Muscle of leg (tissue), 11 donors: ENCODE results near the gene TTC27. TPM values are rescaled to one million over a fixed set of nuclear protein-coding genes. Genes with fewer than 3 reads are reported as not detected.
"Not testable (repeated sequence)": the region's sequence is repeated elsewhere in the genome, so short reads cannot be mapped to it uniquely, and the experiment has no call there.

Source experiments
- DNase-seq: peaks from one replicate; pipeline ENCODE4 v3.0.0; 2013
- H3K27ac ChIP-seq: one replicate; pipeline ENCODE4 v1.5.1; 2013; ENCODE audit warnings: mild to moderate bottlenecking, low read length, control low read depth
- H3K27me3 ChIP-seq: one replicate; pipeline ENCODE4 v1.6.1; 2013; ENCODE audit warnings: low read length; ENCODE audit not compliant: control insufficient read depth, insufficient read depth
- H3K36me3 ChIP-seq: one replicate; pipeline ENCODE4 v1.6.1; 2013; ENCODE audit warnings: low read length; ENCODE audit not compliant: control insufficient read depth, insufficient read depth
- H3K4me1 ChIP-seq: one replicate; pipeline ENCODE4 v1.6.1; 2013; ENCODE audit warnings: low read length; ENCODE audit not compliant: control insufficient read depth, insufficient read depth
- H3K4me3 ChIP-seq: one replicate; pipeline ENCODE4 v1.5.1; 2013; ENCODE audit warnings: low read length, control low read depth
- H3K9me3 ChIP-seq: replicated peaks from 2 replicates; pipeline ENCODE4 v1.6.1; 2013; ENCODE audit warnings: low read depth, low read length; ENCODE audit not compliant: control insufficient read depth
- WGBS: methylation state at CpG from one replicate; pipeline ENCODE4 v1.1.5; 2013; ENCODE audit warnings: missing lambda C conversion rate; ENCODE audit not compliant: insufficient coverage; 5-methylcytosine and 5-hydroxymethylcytosine counted together
- polyA plus RNA-seq, 8 donors: library from polyadenylated mRNA; unstranded; fragments of 120-200 nt; gene quantifications; one replicate each; pipeline versions ENCODE4 v1.2.1 to v1.2.3, GENCODE V29; 2013; ENCODE audit warnings: inconsistent platforms in 1 of 8, low replicate concordance in 1 of 8; ENCODE audit not compliant: insufficient read length in 8 of 8, insufficient read depth in 1 of 8
- total RNA-seq: library from RNA; stranded (reverse); fragments of 120-200 nt; gene quantifications from one replicate; pipeline ENCODE4 v1.2.4, GENCODE V29; 2013

The TTC27 gene
- total and polyA plus RNA-seq, 9 donors: 13.0 to 21.8 (median 16.3) TPM

- no peaks in the 10 kb centered on the region for H3K36me3 ChIP-seq
- H3K4me1 ChIP-seq: peaks cover 2% of the 10 kb centered on the region
- H3K27ac ChIP-seq: no peak overlapping the region
- H3K9me3 ChIP-seq: no peaks in the 10 kb centered on the region
- no peaks in the 10 kb centered on the region for H3K27me3 ChIP-seq
- DNase-seq: peak; percentile 73
- no peak overlapping the region for H3K4me3 ChIP-seq
Observed at GRCh38 chr2:32746669-32747068, 118.8 kb downstream of the TTC27 start.

GRCh38 chr2:32748158-32748557 lies 120.3 kb downstream of the TTC27 start:
- Histone ChIP-seq H3K27me3 (no peaks in the 10 kb centered on the region), H3K4me1 (no peaks in the 10 kb centered on the region), H3K4me3 (no peak overlapping the region), H3K36me3 (no peaks in the 10 kb centered on the region), H3K27ac (no peak overlapping the region), H3K9me3 (no peaks in the 10 kb centered on the region)
- no peak for DNase-seq
- no CpG with 5 or more reads among the region's 1 CpG for whole genome bisulfite sequencing

GRCh38 chr2:32750880-32751279 lies 123.0 kb downstream of the TTC27 start:
- Histone ChIP-seq H3K36me3 (no peaks in the 10 kb centered on the region), H3K9me3 (no peaks in the 10 kb centered on the region), H3K4me1 (no peaks in the 10 kb centered on the region), H3K27ac (no peak overlapping the region), H3K27me3 (no peaks in the 10 kb centered on the region), H3K4me3 (no peak overlapping the region)
- no peak for DNase-seq

- peak; percentile 56 for DNase-seq
- Histone ChIP-seq H3K4me1 (no peaks in the 10 kb centered on the region), H3K4me3 (no peak overlapping the region), H3K9me3 (no peaks in the 10 kb centered on the region), H3K27ac (no peak overlapping the region), H3K36me3 (no peaks in the 10 kb centered on the region), H3K27me3 (no peaks in the 10 kb centered on the region)
- WGBS: no CpG with 5 or more reads among the region's 2 CpGs
Observed at GRCh38 chr2:32752205-32752604, 124.4 kb downstream of the TTC27 start.

- Histone ChIP-seq H3K27ac (no peak overlapping the region), H3K9me3 (no peaks in the 10 kb centered on the region), H3K36me3 (no peaks in the 10 kb centered on the region), H3K4me1 (no peaks in the 10 kb centered on the region), H3K4me3 (no peak overlapping the region), H3K27me3 (no peaks in the 10 kb centered on the region)
- WGBS: 100% methylated on average over 3 of the region's 5 CpGs
- no peak for DNase-seq
Observed at GRCh38 chr2:32752952-32753351, 125.1 kb downstream of the TTC27 start.

GRCh38 chr2:32754676-32755075 lies 126.8 kb downstream of the TTC27 start:
- H3K27ac ChIP-seq, H3K27me3 ChIP-seq, H3K4me3 ChIP-seq, H3K36me3 ChIP-seq, DNase-seq, H3K4me1 ChIP-seq, H3K9me3 ChIP-seq: not testable (repeated sequence)
- WGBS: no CpG with 5 or more reads among the region's 31 CpGs

- no peak for DNase-seq
- no peaks in the 10 kb centered on the region for H3K27me3 ChIP-seq
- no peak overlapping the region for H3K4me3 ChIP-seq
- no peaks in the 10 kb centered on the region for H3K4me1 ChIP-seq
- no peaks in the 10 kb centered on the region for H3K9me3 ChIP-seq
- H3K27ac ChIP-seq: no peak overlapping the region
- H3K36me3 ChIP-seq: no peaks in the 10 kb centered on the region
- WGBS: no CpG with 5 or more reads among the region's 1 CpG
Observed at GRCh38 chr2:32755666-32756065, 127.8 kb downstream of the TTC27 start.

- H3K27ac ChIP-seq: no peak overlapping the region
- no peaks in the 10 kb centered on the region for H3K36me3 ChIP-seq
- 98% methylated on average over 4 of the region's 7 CpGs for WGBS
- no peaks in the 10 kb centered on the region for H3K9me3 ChIP-seq
- DNase-seq: no peak
- H3K4me1 ChIP-seq: no peaks in the 10 kb centered on the region
- no peak overlapping the region for H3K4me3 ChIP-seq
- no peaks in the 10 kb centered on the region for H3K27me3 ChIP-seq
Observed at GRCh38 chr2:32756074-32756727, 128.4 kb downstream of the TTC27 start.

- DNase-seq: no peak
- Histone ChIP-seq H3K9me3 (no peaks in the 10 kb centered on the region), H3K27me3 (no peaks in the 10 kb centered on the region), H3K36me3 (no peaks in the 10 kb centered on the region), H3K4me1 (no peaks in the 10 kb centered on the region), H3K4me3 (no peak overlapping the region), H3K27ac (no peak overlapping the region)
- WGBS: 78% methylated on average over 5 of the region's 11 CpGs
Observed at GRCh38 chr2:32758232-32758631, 130.4 kb downstream of the TTC27 start.

GRCh38 chr2:32760628-32761027 lies 132.8 kb downstream of the TTC27 start:
- Histone ChIP-seq H3K4me1 (no peaks in the 10 kb centered on the region), H3K9me3 (no peaks in the 10 kb centered on the region), H3K27me3 (no peaks in the 10 kb centered on the region), H3K27ac (no peak overlapping the region), H3K36me3 (no peaks in the 10 kb centered on the region), H3K4me3 (no peak overlapping the region)
- no peak for DNase-seq
- 77% methylated on average over 2 of the region's 4 CpGs for WGBS
